GM12801 (cell line): Measurements from ENCODE around the gene PTCD3.

Experiments
- TF ChIP-seq, protein P1 (sequence below): IDR thresholded peaks from one replicate; pipeline ENCODE4 v1.5.1; 2011; ENCODE audit warnings: control low read depth; ENCODE audit not compliant: insufficient read length; ENCODE audit errors: extremely low read depth

Gene PTCD3

DNA sequence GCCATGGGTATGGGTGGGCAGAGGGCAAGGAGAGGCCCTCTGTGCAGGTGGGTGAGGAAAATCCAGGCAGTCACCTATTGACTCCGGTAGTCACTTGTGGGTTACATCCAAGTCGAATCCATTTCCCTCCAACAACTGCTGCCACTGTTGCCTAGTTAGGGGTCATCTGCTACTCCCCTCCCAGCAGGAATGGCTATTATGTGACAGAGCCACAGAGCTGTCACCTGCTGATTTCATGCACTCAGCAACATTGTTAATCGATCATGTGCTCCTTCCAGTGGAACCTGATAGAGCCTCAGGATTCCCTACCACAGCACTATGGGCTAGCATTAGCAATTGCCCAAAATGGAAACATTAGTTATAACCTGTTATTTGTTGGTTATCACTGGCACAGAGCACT is 31.8 kb upstream of the PTCD3 start:
- TF ChIP-seq, protein P1, sequence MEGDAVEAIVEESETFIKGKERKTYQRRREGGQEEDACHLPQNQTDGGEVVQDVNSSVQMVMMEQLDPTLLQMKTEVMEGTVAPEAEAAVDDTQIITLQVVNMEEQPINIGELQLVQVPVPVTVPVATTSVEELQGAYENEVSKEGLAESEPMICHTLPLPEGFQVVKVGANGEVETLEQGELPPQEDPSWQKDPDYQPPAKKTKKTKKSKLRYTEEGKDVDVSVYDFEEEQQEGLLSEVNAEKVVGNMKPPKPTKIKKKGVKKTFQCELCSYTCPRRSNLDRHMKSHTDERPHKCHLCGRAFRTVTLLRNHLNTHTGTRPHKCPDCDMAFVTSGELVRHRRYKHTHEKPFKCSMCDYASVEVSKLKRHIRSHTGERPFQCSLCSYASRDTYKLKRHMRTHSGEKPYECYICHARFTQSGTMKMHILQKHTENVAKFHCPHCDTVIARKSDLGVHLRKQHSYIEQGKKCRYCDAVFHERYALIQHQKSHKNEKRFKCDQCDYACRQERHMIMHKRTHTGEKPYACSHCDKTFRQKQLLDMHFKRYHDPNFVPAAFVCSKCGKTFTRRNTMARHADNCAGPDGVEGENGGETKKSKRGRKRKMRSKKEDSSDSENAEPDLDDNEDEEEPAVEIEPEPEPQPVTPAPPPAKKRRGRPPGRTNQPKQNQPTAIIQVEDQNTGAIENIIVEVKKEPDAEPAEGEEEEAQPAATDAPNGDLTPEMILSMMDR: no peak

DNA sequence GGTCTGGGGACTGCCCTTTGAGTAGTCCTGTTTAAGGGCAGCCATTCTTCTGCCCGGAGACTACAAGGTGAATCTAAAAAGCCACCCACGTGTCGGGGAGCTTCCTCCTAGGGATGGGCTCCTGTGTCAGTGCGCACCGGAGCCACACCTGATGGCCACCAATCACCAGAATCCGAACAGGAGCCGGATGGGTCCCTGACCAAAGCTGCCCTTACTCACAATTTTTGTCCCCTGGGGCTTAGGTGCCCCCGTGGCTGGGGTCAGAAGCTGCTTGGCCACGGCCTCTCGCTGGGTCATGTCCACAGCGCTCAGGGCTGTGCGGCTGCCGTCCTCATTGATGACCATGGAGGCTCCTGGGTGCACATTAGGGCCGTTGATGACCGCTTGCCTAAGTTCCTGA is 31.2 kb upstream of the PTCD3 start:
- TF ChIP-seq, protein P1: no peak

DNA sequence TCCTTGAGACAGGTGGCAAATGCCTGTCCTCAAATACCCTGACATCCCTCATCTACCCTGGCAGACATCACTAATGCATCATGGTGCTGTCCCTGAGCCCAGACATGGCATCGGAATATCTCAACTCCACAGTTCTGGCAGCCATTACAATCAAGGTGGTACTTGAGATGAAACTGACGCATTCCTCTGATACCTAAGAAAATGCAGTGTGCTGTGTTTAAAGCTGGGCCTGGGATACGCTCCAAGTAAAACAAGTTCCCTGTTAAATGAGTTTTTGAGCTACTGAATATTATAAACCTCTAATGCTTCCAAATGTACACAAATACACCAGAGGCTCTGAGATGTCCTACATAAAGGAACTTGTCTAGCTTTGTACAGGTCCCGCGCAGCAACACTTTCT is 30.1 kb upstream of the PTCD3 start:
- TF ChIP-seq, protein P1: no peak

DNA sequence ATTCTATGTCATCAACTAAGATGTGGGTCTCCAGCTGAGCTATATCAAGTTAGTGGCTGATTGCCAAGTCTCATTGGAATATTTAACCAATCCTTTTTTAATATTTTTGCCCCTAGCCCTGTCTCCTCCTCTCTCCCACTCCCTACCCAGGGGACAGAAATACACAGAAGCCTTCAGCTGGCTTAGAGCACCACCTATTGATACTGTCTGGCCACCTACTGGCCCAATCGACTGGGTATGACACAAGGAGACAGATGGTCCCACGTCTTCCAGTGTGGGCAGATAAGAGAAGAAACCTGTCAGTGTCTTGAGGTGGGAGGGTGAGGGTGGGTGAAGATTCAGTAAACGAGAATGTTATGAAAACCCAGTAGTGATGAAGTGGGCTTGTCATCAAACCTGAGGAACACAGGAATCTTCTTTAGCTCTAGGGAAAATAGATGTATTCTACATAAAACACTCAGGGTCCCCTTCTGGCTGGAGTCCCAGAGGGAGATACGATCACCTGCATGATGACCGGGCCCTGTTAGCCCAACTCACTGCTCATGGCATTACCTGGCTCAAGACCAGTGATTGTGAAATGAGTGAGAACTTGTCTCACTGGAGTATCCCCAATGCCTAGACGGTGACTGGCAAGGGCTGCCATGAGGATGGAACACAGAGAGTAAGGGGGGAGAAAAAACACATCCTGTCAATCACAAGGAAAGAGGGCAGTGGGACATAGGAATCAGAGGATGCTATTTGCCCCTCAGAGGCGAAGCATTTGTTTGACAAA is 27.1 kb upstream of the PTCD3 start:
- TF ChIP-seq, protein P1: no peak

DNA sequence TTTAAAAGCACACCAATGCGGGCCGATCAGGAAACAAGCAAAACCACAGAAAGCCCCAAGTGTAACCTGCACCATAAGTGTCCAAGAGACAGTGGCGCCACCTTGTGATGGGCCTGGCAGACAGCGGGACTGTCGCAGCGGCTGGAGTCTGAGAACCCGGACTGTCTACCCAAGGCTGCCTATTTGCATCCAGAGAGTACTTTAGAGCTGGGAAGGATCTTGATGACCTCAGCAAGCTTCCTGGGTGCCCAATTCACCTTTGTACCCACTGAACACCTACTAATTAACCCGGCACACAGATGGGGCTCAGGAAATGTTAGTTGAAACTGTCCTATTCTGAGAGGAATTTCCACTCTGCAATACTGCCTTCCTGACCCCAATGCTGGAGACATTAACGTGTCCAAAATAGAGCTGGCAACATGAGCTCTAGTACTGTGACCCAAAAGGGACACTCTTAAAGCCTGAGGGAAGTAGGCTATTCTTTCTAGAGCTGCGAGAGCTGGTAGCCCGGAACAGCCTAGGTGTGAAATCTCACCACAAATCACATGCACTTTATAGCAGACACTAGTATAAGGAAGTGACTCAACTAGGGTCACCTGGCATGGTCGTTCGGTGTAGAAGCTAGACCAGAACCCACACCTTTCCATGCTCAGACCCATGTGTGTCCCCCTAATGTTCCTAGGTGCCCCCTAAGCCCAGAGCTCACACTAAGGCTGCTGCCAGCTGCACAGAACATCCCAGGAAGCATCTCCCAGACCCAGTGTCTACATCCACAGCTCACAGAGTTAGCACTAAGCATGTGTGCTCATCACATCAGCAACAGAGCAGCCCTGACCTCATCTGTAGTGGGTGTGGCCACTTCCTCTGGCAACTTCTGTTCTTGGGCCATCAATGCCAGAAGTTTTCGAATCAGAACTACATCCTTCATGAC is 25.8 kb upstream of the PTCD3 start:
- TF ChIP-seq, protein P1: peak; percentile 14

DNA sequence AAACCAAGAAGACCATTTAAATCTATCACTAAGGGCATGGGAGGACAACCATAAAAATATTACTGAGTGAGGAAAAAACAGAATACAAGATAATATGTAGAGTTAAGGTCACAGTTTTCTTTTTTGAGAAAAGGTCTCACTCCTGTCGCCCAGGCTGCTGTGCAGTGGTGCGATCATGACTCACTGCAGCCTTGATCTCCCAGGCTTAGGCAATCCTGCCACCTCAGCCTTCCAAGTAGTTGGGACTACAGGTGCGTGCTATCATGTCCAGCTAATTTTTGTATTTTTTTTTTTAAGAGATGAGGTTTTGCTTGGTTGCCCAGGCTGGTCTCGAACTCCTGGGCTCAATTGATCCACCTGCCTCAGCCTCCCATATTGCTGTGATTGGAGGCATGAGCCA is 24.3 kb upstream of the PTCD3 start:
- TF ChIP-seq, protein P1: no peak

DNA sequence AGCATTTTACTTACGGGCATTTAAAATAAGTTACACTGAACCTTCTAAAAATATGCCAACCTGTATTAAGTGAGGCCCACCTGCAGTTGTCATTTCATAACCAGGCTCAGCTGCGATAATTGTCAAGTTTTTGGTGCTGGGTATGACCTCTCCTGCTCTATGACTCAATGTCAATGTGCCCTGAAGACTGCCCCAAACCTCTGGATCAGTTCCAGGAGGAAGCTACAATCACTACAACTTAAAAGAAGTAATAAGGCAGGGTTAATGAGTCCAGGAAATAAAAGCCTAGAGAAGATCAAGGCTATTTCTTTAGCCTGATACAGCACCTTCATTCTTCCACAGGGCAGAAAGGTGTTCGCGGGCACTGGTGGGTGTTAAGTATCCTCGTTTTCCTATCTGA is 23.3 kb upstream of the PTCD3 start:
- TF ChIP-seq, protein P1: no peak
